NCI-H2171 (cell line): Measurements from ENCODE around the gene ZDHHC20.

Experiments used
- DNase-seq: peaks from one replicate; lab custom pipeline; 2025; lab: John Stamatoyannopoulos, UW

Gene ZDHHC20

DNA sequence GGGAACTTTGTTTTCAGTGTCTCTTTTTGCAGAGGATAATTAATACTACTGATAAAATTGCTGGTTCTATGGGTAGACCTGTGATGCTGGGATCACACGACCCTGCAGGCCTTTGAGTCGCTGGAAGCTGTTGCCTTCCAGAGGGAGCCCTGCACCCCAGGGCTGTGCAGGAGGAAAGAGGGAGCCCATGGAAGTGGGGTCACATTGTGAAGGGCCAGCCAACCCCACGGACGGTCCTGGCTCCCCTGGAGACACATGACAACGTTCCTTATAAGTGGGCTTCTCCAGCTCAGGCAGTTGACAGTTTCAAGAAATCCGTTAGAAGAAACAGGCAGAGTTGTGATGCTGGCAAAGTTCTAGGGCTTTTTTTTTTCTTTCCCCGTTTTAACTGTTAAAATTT, 98.0 kb downstream of the ZDHHC20 start:
- no peak for DNase-seq

DNA sequence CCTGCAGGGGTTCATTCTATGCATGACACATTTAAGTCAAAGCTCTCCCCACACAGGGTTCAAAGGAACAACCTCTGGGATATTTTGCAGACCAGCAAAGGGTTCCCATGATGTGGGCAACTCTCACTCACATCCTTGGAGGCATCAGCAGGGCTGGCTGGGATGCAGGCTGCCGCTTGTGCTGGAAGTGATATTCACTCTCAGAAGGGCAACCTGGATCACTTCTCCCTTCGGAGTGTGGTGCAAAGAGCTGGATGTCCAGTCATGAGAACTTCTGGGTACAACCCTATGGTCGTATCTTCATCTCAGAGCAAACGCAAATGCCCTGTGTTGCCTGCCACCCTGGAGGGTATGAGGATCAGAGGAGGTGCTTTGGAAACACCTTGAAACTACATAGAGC, 98.6 kb downstream of the ZDHHC20 start:
- DNase-seq, result no peak

DNA sequence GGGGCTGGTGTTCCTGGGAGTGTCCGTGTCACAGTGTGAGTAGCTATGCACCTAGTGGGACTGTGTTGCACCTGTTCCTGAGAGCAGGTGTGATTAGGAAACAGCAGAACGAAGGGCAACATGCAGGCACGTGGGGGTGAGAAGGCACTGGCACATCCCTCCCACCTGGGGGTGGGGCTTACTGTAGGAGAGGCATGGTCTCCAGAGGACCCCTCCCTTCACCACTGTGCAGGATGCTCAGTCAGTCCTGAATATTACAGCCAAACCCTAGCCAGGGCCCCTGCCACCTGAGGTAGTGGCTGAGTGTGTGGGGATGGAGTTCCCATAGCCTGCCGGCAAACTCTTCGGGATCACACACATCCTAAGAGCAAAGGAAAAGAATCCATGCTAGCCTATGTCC, 99.2 kb downstream of the ZDHHC20 start:
- no peak for DNase-seq

DNA sequence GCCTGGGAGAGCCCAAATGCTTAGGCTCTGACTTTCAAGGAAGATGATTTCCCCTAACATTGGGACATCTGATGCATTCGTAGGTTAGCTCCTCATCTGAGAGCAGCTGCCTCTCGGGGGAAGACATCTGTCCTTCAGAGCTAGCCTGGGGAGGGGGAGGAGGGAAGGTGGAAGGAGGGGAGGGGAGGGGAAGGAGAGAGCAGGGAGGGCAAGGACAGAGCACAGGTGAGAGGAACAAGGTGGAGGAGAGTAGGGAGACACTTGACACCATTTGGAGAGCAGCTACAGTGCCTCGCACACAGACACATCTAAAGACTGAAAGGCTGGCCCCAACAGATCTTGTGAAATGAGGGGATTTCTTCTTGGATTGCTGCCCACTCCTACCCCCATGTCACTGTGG, 103.8 kb downstream of the ZDHHC20 start:
- DNase-seq, result no peak

DNA sequence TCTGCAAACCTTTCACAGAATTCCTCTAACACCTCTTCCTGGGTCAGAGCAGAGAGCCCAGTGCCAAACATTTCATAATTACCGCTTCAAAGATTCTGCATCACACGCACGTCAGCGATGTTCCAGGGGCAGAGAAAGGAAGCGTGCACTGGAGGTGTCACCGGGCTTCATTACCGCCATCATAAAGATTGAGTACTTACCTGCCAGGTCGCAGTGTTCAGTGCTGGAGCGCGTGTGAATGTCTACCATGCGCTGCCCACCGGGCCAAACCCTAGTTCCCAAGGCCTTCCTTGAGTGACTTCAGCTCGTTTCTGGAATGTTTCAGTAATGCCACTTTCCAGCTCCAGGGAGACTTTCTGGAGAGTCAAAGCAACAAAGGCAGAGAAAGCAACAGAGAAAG, 104.4 kb downstream of the ZDHHC20 start:
- no peak for DNase-seq

DNA sequence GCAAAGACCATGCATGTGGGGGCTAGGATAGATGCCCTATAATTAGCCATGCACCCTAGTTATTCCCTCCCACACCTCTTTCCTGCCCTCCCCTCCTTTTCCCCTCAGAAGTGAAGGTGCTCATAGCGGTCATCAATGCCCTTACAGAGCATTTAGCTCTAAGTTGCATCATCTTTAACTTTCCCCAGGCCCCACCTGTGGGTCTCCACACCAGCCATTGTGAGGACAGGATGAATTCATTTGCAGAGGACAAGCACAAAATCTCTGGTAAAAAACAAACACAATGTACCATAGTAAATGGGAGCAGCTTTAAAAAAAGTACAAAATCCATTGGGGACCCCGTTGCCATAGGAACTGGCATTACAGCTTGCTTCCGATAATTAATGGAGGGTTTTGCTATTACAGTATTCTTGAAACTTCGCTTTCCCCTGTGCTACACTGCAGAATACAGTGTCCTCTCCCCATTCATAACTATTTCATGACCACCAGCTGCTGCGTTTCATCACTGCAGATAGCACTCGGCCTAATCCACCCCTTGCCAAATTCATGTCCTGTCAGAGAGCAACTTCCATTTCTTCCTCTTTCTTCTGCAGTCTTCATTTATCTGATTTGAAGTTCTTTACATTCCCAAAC, 110.5 kb downstream of the ZDHHC20 start:
- DNase-seq, result no peak

DNA sequence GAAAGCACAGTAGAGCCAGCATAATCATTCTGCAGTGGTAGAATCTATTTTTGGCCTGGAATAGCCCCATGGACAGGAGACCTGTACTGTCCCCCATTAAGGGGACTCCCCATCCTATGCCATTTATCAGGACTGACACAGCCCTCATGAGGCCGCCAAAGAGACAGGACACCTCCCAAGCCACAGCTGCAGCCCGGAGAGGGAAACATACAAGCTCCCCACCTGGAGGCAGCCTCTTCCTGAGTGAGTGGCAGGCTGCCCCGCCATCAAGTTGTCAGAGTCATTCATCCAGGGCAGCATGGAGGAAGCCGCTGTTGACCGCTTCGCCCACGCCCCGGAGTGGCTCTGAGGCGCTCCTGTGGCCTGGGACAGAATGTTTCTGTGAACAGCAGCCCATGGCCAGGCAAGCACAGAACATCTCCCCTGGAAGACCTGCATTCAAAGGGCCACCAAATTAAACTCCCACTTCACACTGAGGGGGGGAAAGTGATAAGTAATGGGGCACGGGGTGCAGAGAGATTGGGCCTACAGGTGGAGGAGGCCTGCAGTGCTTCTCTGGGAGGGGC, 111.3 kb downstream of the ZDHHC20 start:
- DNase-seq, result no peak

DNA sequence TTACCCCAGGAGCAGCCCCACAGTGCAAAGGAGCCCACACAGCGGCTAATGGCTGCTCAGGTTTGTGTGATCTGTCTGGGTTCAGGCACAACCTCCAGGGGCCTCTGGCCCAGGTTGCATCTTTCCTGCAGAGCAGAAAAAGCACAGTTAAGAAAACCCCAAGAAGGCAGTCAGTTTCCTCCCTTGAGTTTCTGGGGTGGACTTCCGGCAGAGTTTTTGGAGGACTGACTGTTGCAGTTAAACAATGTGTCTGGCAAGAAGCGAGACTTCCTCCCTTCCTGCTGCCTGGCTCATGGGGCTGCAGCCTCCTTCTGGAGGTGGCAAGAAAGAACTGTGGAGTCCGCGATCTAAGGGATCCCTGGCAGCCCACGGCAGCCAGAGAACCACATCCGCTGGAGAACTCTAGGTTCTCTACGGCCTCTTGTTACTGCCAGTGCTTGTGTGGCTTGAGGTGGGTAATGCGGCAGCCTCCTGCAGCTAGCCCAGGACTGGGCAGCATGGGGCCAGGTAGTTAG, 114.4 kb downstream of the ZDHHC20 start:
- no peak for DNase-seq

DNA sequence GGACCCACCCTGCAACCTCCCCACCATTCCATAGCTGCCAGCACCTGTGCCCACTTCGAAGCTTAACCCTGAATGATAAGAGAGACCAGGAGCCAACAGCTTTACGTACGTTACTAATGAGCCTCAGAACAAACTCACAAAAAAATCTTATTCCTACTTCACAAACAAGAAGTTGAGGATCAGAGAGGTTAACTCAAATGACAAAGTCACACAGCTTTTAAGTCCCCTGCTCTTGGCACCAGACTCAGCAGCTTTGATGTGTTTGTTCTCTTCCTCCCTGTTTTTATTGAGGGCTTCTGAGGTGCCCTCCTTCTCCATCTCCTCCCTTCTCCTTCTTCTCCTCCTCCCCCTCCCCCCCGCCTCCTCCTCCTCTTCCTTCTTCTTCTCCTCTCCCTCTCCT, 115.4 kb downstream of the ZDHHC20 start:
- DNase-seq, result no peak

DNA sequence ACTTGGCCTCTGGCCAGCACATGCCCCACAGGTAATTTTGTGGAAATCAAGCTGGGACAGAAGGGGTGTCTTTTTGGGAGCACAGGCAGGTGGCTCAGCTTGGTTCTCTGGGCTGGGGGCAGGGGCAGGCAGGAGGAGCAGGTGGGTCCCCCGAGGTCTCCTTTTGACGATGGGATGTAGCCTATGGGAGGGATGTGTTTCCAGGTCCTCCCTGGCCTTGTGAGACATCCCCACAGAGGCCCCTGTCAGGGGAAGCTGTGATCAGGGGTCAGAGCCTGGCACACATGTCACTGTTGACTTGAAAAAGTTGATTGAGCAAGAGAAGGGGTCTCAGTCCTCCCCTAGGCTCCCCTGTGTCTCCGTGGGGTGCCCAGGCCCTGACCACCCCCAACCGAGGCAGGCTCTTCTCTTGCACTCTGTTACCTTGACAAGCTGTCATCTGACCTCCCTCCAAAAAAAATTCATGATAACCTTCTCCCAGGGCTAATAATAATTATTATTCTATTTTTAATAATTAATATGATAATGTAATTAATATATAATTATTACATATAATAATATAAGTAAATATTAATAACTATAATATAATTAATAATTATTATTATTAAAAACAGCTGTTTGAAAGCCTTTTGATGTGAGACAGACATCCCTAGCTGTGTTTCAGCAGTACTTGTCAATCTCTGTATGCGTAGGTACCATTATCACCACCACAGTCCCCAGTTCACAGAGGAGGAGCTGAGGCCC, 116.2 kb downstream of the ZDHHC20 start:
- DNase-seq, result no peak

DNA sequence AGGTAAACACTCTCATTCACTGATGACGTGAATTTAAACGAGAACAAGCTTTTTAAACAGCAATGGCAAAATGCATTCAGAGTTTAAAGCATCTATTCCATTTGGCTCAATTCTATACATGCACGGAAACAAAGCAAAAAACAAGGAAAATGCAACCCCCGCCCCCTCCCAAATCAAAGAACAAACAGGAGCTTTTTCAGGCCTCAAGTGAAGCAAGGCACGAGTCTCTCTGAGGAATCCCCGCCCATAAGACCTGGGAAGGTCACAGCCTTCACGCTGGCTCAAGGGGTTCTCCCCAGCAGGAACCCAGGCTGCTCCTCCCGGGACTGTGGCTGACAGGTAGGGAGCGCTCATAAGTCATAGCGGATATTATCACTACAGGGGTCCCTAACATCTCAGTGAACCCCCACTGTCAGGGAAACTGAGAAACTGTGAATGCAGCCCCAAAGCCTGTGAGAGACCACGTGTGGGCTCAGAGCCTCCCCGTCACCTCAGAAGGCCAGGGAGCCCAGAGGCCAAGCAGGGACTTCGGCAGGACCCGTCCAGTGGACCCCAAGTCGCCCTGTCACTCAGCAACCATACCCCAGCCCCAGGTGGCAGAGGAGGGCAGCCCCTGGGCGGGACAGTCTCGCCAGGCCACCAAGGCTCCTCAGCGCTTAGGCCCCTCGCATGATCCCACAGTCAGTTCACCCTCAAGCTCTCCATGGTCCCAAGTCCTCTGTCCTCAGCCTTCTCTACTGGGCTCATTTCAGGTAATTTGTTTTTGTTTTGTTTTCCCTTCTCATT, 117.3 kb downstream of the ZDHHC20 start:
- no peak for DNase-seq

DNA sequence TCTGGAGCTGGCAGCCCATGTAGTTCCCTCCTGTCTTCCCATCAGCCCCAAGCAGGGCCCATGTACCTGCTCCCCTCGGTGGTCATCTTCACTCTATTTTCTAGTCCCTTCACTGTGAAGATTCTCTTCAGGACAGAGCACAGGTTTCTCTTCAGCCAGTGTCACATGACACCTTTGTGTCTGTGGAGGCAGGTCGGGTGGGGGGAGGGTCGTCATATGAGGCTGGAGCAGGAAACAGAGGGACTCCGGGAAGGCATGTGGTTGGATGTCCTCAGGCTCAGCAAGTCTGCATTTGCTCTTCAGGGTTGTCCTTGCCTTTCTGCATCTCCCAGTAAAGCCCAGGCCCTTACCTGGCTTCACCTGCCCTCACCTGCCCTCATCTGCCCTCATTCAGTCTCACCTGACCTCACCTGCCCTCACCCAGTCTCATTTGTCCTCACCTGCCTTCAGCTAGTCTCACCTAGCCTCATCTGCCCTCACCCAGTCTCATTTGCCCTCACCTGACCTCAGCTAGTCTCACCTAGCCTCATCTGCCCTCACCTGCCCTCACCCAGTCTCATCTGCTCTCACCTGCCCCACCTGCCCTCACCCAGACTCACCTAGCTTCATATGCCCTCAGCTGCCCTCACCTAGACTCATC, 120.3 kb downstream of the ZDHHC20 start:
- DNase-seq, result no peak

DNA sequence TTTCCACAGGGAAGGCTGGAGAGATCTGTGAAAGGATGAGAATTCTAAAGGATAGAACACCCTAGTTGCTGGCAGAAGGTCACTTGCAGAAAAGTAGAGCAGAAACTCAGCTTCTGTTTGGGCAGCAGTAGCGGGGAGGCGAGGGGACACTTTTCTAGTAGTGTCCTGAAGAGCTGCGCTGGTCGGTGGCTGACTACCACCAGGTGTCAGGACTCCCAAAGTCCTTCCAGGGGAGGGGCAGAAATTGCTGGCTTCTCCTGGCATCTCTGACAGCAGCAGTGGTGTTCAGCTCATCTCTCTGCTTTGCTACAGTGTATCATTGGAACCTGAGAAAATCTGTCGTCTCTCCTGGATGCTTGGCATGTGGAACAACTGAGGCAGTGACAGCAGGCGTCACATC, 120.9 kb downstream of the ZDHHC20 start:
- DNase-seq, result no peak

DNA sequence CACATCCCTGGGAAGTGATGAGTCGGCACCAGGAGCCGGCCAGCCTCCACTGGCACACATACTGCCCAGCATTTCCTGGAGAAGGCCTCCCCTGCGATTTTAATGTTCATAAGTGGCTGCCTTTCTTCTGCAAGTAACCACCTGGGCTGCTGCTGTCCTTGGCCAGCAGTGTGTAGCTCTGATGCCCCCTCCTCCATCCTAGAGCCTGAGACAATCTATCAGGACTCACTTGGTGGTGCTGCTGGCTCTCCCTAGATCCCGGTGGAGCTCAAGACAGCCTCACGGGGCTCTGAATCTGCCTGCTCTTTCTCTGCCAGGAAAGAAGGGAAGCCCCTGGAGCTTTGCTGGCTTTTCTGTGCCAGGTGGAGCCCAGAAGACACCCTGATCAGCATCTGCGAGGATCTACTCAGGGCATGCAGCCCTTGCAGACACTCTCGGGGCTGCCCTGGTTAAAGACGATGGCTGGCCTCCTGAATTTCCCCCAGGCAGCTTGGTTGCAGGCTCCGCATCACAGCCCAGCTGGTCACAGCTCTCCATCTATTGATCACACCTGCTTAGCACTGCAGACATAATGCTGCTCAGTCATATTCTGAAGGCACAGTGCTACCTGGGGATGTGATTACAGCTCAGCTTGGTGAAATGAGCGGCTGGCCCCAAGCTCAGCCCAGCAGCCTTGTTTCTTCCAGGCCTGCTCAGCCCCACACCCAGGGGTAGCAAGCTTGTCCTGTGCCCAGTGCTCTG, 122.3 kb downstream of the ZDHHC20 start:
- DNase-seq, result no peak

DNA sequence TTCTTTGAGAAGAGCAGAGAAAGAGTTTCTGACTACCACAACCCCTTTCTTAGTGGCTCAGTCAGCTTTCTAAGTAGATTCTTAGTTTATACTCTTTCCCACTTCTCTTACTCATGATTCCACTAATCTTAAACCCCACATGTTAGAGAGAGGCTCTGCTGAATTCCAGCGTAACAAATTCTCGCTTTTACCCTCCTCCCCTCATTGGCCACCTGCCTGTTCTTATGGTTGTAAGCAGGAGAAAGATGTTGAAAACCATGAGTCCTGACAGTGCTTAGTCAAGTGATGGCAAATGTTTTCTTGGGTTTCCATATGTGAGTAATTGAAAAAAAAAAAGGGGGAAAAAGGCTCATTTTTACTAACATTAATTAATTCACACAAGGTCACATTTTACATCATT, 125.9 kb downstream of the ZDHHC20 start:
- no peak for DNase-seq

DNA sequence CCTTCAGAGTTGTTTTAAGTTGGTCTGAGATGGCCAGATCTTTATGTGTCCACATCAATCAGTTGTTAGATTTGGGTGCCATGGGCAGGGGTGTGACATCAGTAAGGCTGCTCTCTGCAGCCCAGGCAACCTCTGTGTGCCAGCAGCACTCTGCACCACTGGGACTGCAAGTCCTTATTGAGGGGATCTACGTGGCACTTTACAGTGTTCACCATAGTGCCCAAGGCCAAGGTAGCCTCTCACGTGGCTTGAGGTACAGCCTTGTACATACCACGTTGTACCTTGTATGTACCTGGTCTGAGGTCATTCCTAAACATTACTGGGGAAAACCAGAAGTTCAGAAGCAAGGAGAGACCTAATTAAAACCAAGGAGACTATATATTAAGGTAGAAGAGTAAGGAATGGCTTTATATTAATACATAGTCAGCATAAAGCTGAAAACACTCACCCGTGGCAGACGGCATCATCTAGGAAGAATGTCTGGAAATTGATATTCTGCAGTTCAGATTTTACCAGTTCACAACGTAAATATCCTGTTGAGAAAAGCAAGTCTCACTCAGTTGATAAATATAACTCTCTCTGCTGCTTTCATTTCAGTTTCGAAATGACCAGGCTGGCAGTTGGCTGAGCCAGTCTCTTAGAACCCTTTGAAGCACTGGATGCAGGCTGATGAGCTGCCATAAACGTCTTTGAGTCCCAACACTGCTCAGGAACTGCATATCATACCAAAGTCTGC, 128.8 kb downstream of the ZDHHC20 start:
- no peak for DNase-seq

DNA sequence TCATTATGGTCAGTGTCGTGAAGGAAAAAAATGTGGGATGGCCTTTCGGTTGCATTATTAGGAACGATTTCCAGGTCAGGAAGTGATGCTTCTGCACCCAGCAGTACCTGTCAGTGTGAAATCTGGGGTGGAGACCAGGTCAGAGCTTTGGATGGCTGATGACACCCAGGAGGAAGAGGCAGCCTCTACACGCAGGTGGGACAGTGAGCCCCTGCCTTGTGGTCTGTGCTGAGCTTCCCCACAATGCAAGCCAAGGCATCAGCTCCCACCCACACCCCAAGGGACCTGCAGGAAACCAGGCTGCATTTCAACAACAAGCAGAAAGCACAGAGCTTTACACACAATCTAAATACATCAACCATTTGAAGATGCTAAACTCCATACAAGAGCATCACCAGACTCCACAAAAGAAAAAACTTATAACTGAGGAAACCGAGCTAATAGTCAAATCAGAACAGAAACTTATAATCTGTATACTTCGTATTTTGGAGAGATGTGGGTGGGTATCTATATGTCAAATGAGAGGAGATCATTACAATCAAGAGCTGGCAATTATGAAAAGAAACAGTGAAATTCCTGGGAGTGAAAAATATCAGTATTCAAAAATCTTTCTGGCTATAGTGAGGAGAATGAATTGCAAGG, 130.1 kb downstream of the ZDHHC20 start:
- no peak for DNase-seq

DNA sequence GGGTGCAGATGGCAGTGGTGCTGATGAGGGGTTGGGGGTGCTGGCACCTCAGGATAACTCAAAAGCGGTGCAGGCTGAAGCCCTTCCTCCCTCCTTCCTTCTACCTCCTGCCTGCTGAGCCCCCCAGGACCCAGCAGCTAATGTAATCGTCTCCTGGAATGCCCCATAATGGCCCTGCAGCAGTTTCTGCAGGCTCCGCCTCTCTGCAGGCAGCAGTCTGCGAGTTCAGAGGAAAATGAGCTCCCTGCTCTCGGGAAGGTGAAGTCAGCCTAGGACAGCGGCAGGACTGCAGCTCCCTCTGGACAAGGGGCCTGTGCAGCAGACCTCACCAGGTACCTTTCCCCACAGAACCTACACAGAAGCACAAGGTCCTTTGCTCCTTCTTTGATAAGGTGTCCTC, 130.9 kb downstream of the ZDHHC20 start:
- DNase-seq, result no peak

DNA sequence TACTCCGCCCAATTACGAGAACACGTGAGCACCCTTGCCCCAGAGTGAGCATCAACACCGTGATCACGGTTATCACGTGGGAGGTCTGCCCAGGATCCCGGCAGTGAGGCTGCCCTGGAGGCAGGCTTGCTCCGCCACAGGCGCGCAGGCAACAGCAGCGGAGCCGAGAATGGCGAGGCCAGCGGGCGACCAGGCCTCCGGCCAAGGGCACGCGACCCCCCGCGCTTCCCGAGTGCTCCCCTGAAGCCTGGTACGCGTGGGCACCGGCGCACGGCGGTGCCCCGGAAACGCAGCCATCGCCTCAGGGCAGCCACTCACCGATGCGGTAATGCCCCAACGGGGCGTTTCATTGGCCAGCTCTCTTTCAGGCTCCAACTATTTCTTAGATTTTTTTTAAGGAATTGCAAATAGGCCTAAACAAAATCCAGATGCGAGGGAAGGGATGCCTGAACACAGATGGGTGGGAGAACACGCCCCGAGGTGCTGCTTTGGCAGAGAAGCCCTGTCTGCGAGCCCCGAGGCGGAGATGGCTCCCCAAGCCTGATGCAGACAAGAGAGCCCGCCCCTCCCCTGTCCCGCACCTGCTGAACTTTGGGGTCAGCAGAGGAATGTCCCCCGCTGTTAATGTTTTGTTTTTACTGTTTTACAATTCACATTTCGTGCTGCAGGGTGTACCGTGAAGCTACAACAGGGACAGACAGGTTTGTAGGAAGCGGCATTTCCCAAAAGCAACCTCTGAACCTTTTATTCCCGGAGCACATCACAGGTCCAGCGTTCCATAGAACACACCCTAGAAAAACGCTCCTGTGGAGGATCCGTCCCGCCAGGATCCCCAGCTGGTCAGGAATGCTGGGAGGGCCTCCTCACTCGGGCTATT, 132.7 kb downstream of the ZDHHC20 start:
- no peak for DNase-seq
